VCaP (cell line): ENCODE results near the gene ALDH1B1.

Experiments
- H3K27ac ChIP-seq: fragments of 450-650 bp; 2 replicates; pipeline ENCODE4 v1.5.1; 2017
- TF ChIP-seq, protein P1 (sequence below): fragments of 450-650 bp; conservative IDR thresholded peaks from 2 replicates; pipeline ENCODE4 v1.5.1; 2017; ENCODE audit warnings: mild to moderate bottlenecking, moderate library complexity

ALDH1B1 gene

DNA sequence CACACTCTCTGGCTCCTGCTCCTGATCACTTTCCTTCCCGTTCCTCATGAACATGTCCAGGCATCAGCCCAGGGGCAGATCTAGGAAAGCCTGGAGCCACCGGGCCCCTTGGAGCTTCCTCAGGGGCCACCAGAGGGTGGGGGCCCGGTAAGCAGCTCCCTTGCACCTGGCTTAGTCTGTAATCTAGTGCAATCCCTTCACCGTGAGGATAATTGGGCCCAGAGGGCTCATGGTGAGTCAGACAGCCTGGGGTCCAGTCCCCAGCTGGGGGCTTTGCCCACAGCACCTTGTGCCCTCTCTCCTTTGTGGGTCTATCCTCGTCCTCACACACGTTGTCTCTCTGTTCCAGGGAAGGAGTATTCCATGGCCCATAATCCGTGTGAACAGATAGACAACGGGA, 10.4 kb upstream of the ALDH1B1 start:
- TF ChIP-seq, protein P1, sequence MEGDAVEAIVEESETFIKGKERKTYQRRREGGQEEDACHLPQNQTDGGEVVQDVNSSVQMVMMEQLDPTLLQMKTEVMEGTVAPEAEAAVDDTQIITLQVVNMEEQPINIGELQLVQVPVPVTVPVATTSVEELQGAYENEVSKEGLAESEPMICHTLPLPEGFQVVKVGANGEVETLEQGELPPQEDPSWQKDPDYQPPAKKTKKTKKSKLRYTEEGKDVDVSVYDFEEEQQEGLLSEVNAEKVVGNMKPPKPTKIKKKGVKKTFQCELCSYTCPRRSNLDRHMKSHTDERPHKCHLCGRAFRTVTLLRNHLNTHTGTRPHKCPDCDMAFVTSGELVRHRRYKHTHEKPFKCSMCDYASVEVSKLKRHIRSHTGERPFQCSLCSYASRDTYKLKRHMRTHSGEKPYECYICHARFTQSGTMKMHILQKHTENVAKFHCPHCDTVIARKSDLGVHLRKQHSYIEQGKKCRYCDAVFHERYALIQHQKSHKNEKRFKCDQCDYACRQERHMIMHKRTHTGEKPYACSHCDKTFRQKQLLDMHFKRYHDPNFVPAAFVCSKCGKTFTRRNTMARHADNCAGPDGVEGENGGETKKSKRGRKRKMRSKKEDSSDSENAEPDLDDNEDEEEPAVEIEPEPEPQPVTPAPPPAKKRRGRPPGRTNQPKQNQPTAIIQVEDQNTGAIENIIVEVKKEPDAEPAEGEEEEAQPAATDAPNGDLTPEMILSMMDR: no peak
- H3K27ac ChIP-seq: peak overlapping the region; percentile 82

DNA sequence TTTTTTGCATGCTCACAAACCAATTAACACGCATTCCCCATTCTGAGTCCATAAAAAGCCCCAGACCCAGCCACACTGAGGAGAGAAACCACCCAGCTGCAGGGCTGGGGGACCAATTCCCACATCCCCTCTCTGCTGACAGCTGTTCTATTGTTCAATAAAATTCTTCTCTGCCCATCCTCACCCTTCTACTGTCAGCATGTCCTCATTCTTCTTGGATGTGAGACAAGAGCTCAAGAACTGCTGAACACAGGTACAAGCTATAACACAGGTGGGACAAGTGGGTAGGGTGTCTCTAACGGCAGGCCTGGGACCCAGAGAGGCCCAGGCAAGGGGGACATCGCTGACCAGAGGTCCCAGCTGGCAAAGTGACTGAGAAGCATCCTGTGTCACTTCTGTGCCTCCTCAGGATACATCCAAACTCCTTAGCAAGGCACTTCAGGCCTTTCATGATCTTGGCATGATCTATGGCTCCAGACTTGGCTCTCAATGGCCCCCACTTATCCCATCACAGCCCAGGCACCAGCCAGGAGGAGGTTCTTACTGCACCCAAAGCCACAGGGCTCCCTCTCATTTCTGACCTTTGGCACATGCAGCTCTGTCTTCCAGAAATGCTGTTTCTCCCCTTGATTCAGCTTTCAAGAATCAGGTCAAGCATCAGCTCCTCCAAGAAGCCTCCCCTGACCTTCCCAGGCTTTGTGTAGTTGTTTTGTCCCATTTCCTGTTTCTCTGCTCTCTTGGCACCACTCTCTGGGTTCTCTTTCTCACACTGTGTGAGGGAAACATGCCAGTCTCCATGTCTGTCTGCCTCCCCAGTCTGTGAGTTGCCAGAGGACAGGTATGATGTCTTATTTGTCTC, 7.3 kb upstream of the ALDH1B1 start:
- H3K27ac ChIP-seq: no peak overlapping the region
- TF ChIP-seq, protein P1: no peak

DNA sequence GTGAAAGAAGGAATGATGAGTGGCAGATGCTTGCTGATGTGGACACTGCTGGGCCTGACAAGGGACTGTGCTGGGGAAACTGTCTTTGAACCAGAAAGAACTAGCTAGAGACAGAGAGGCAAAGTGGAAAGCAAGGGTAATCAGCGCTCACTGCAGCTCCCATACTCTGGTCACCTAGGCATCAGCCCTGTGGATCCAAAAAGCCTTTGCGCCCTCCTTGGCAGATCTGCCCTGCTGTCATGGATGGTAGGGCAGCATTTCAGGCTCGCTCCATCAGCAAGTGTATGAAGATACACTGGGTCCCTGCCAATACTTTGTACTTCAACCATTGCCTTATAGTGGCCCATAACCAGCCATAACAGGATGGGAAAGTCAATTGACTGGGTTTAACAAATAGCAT, 6.6 kb upstream of the ALDH1B1 start:
- TF ChIP-seq, protein P1: no peak
- no peak overlapping the region for H3K27ac ChIP-seq

DNA sequence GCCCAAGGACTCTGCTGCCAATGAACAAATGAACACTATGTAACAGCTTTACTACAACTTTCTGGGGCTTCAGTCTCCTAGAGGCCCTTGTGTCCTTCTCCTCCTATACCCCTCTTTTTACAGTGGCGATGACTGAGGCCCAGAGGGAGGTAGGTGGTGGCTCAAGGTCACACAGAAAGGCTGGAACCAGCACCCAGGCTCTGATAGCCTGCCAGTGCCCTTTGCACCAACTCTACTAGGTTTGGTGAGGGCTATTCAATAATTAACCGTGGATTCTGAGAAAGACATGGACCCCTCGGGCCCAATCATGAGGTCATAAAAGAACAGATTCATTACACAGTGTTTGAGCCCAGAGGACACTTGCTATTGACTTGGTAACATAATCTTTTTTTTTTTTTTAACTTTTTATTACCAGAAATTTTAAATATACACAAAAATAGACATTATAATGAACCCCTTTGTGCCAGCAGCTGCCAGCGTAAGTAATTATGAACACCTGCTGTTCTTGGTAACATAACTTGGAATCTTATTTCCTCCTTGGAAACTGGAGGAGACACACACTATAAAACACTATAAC, 6.1 kb upstream of the ALDH1B1 start:
- no peak overlapping the region for H3K27ac ChIP-seq
- TF ChIP-seq, protein P1: no peak

DNA sequence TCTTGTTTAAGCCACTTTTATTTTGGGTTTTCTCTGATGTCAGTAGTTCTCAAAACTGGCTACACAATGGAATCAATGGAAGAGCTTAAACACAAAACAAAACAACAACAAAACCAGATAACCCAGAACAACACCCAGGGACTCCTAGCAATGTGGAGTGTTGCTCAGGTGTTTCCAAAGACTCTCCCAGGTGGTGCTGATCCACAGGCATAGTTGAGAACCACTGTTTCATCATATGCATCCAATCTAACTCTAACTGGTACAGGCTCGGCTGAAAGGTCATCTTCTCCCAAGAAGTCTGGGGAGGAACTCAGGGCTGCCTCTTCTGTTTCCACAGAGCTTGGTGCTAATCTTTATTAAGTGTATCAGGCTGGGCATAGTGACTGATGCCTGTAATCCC, 5.4 kb upstream of the ALDH1B1 start:
- no peak overlapping the region for H3K27ac ChIP-seq
- TF ChIP-seq, protein P1: no peak

DNA sequence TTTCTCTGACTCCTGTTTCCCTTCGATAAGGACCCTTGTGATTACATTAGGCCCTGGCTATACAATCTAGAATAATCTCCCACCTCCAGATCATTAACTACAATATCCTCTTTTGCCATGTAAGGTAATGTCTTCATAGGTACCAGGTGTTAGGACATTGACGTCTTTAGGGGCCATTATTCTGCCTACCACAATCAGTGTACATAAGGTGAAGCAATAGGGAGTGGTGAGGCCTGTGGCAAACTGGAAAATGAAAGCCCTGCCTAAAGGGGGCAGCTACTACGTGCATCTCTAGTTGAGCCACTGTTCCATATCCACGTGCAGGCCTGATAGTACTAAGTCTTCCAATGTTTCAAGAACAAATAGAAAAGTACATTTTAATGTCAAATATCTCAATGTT, 4.8 kb upstream of the ALDH1B1 start:
- TF ChIP-seq, protein P1: no peak
- no peak overlapping the region for H3K27ac ChIP-seq

DNA sequence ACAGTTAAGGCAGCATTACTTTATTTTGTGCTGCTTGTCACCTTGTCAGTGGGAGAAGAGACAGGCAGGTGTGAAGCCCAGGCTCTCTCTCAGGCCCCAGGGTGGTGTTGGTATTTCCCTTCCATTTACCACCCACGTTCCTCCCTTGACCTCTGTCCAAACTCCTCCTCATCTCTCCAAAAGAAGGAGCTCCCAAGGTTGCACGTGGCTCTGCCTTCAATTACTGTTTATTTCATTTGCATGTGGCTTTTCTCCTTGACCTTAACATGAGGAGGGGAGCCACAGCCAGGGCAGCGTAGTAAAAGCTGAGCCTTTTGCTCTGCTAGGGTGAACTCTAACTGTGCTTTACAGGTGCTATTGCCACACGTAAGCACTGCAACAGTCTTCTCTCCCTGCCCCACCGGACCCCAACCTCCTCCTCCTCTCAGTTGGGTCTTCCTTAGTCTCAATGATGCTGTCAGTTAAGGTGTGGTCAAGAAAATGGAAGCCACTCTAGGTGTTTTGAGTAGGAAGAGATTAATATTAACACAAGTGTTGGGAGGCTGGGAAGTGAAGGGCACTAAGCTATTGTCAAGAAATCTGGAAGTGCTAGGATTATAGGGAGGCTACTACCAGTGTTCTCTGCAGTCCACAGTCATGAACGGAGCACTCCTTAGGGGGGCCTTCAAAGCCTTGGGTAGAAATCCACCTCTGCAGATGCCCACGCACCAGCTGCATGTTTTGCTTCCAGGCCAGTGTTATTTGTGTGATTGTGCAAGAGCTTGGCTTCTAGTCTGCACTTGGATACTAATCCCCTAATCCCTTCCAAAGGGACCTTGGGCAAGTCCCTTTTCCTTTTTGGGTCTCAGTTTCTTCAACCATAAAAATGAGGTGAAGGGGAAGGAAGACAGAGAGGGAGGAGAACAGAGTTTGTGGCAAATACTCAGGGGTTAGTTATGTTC, 3.9 kb upstream of the ALDH1B1 start:
- TF ChIP-seq, protein P1: no peak
- H3K27ac ChIP-seq: no peak overlapping the region
